A549 (cell line): ENCODE data around the gene TXNL4A. TPM values are rescaled to one million over a fixed set of nuclear protein-coding genes. Genes with fewer than 3 reads are reported as not detected.

ENCODE experiments used
- ATAC-seq, 2 experiments: fragments of 200-7000 bp in 1 of 2; fragments of >200 bp in 1 of 2; cut with Nextera tagmentation in 1 of 2; cut with Tn5 transposase in 1 of 2; 3 replicates each; pipeline versions ENCODE4 v1.8.0 to v1.9.1; 2018 to 2020; ENCODE audit warnings: mild to moderate bottlenecking in 1 of 2, moderate library complexity in 1 of 2
- CTCF ChIA-PET: fragments of 300-600 bp; sonication (Branson Sonifier 250); formaldehyde crosslinking; extraction: SDS; loops from one replicate; lab custom pipeline; 2021; ENCODE audit warnings: antibody characterized with exemption, inconsistent platforms; lab: Yijun Ruan, JAX
- POLR2A ChIA-PET: fragments of 350-600 bp; formaldehyde crosslinking; extraction: SDS; loops from one replicate; lab custom pipeline; 2021; ENCODE audit warnings: antibody characterized with exemption, inconsistent platforms; lab: Yijun Ruan, JAX
- DNase-seq, 2 experiments: peaks; one replicate each; pipeline versions ENCODE4 v3.0.0 to v3.0.0-alpha.2; 2011 to 2016; ENCODE audit warnings: low read depth in 1 of 2, low spot score in 1 of 2
- FAIRE-seq: peaks from 2 replicates; lab custom pipeline; 2011; peaks lifted over from hg19 to GRCh38; lab: Jason Lieb, UNC
- H3K27ac ChIP-seq, 2 experiments: fragments of >200 bp; sonication (Bioruptor Twin); formaldehyde crosslinking; 3 replicates each; pipeline ENCODE4 v1.5.1; 2016 to 2017
- H3K4me1 ChIP-seq: fragments of >200 bp; sonication (Bioruptor Twin); formaldehyde crosslinking; 3 replicates; pipeline ENCODE4 v1.6.1; 2016
- H3K4me2 ChIP-seq: fragments of >200 bp; sonication (Bioruptor Twin); formaldehyde crosslinking; 3 replicates; pipeline ENCODE4 v1.6.1; 2016
- H3K4me3 ChIP-seq: fragments of >200 bp; sonication (Bioruptor Twin); formaldehyde crosslinking; 3 replicates; pipeline ENCODE4 v1.5.1; 2016
- H3K9me3 ChIP-seq: fragments of >200 bp; sonication (Bioruptor Twin); formaldehyde crosslinking; 3 replicates; pipeline ENCODE4 v1.6.1; 2016
- CHD2 ChIP-seq: fragments of 150-350 bp; IDR thresholded peaks from 2 replicates; pipeline ENCODE4 v1.6.1; 2014; ENCODE audit warnings: low read length; ENCODE audit not compliant: partially characterized antibody
- CHD4 ChIP-seq: fragments of 200-600 bp; sonication (generic); IDR thresholded peaks from 2 replicates; pipeline ENCODE4 v1.6.1; 2016; ENCODE audit warnings: antibody characterized with exemption, mild to moderate bottlenecking, borderline replicate concordance
- EHF ChIP-seq: fragments of 250-450 bp; sonication (Bioruptor Pico); IDR thresholded peaks from 2 replicates; pipeline ENCODE4 v1.5.0; 2020; ENCODE audit warnings: mild to moderate bottlenecking
- EHMT2 ChIP-seq: fragments of 200-600 bp; sonication (generic); IDR thresholded peaks from 2 replicates; pipeline ENCODE4 v1.6.1; 2016; ENCODE audit warnings: antibody characterized with exemption, low read depth, mild to moderate bottlenecking, moderate library complexity
- GATA3 ChIP-seq: IDR thresholded peaks from 2 replicates; pipeline ENCODE4 v1.6.1; 2012; ENCODE audit warnings: borderline replicate concordance
- HDAC2 ChIP-seq: fragments of 200-600 bp; sonication (generic); IDR thresholded peaks from 2 replicates; pipeline ENCODE4 v1.6.1; 2016
- JUN ChIP-seq, 2 experiments: fragments of >200 bp; sonication (Bioruptor Twin); formaldehyde crosslinking; IDR thresholded peaks; 2 replicates in 1 of 2; 3 replicates in 1 of 2; pipeline ENCODE4 v1.6.1; 2016 to 2017
- NFE2L2 ChIP-seq: fragments of 150-350 bp; conservative IDR thresholded peaks from 2 replicates; pipeline ENCODE4 v1.6.1; 2014; ENCODE audit warnings: low read length
- NPAS2 ChIP-seq: fragments of 250-450 bp; sonication (Bioruptor Pico); IDR thresholded peaks from 2 replicates; pipeline ENCODE4 v1.8.0; 2022; ENCODE audit warnings: mild to moderate bottlenecking, moderate library complexity, borderline replicate concordance
- PHF8 ChIP-seq: fragments of 200-600 bp; sonication (generic); IDR thresholded peaks from 2 replicates; pipeline ENCODE4 v1.6.1; 2016; ENCODE audit warnings: low read depth, mild to moderate bottlenecking, antibody characterized with exemption, moderate library complexity, borderline replicate concordance
- POLR2A ChIP-seq: IDR thresholded peaks from 2 replicates; pipeline ENCODE4 v1.6.1; 2012; ENCODE audit warnings: mild to moderate bottlenecking, low read length
- RCOR1 ChIP-seq: fragments of 150-350 bp; IDR thresholded peaks from 2 replicates; pipeline ENCODE4 v1.6.1; 2014; ENCODE audit warnings: antibody characterized with exemption, low read length, low read depth
- SMC3 ChIP-seq: fragments of >200 bp; sonication (Bioruptor Twin); formaldehyde crosslinking; IDR thresholded peaks from 3 replicates; pipeline ENCODE4 v1.6.1; 2018; ENCODE audit warnings: inconsistent platforms
- ZNF302 ChIP-seq: fragments of 250-450 bp; sonication (Bioruptor Pico); IDR thresholded peaks from 2 replicates; pipeline ENCODE4 v1.9.0; 2021; ENCODE audit warnings: inconsistent platforms, mild to moderate bottlenecking, moderate library complexity
- WGBS: methylation state at CpG from one replicate; pipeline ENCODE4 v1.1.6; 2017; ENCODE audit errors: missing lambda C conversion rate; 5-methylcytosine and 5-hydroxymethylcytosine counted together
- polyA plus RNA-seq, 4 experiments: library from polyadenylated mRNA; depleted of rRNA in 3 of 4; stranded (reverse); fragments of >200 nt; fragmentation: RNase III in 1 of 4; extraction: RNeasy Plus Mini Kit Qiagen cat#74134 plus additional on column Dnase treatment in 1 of 4; gene quantifications; 2 replicates in 3 of 4; 3 replicates in 1 of 4; pipeline ENCODE4 v1.2.3, GENCODE V29; 2011 to 2017
- TF ChIP-seq, protein P1 (sequence below): fragments of 150-350 bp; IDR thresholded peaks from 2 replicates; pipeline ENCODE4 v1.6.1; 2014; ENCODE audit warnings: low read depth, mild to moderate bottlenecking, low read length
- TF ChIP-seq, protein P2 (sequence below): IDR thresholded peaks from 2 replicates; pipeline ENCODE4 v1.6.1; 2012
- TF ChIP-seq, protein P3 (sequence below): fragments of 250-450 bp; sonication (Bioruptor Pico); IDR thresholded peaks from 2 replicates; pipeline ENCODE4 v1.5.0; 2021; ENCODE audit warnings: mild to moderate bottlenecking, moderate library complexity, borderline replicate concordance

The TXNL4A gene
- polyA plus RNA-seq, 2 of the 4 experiments (the other 2 are of a cell fraction) = 99.6 to 139 TPM

DNA sequence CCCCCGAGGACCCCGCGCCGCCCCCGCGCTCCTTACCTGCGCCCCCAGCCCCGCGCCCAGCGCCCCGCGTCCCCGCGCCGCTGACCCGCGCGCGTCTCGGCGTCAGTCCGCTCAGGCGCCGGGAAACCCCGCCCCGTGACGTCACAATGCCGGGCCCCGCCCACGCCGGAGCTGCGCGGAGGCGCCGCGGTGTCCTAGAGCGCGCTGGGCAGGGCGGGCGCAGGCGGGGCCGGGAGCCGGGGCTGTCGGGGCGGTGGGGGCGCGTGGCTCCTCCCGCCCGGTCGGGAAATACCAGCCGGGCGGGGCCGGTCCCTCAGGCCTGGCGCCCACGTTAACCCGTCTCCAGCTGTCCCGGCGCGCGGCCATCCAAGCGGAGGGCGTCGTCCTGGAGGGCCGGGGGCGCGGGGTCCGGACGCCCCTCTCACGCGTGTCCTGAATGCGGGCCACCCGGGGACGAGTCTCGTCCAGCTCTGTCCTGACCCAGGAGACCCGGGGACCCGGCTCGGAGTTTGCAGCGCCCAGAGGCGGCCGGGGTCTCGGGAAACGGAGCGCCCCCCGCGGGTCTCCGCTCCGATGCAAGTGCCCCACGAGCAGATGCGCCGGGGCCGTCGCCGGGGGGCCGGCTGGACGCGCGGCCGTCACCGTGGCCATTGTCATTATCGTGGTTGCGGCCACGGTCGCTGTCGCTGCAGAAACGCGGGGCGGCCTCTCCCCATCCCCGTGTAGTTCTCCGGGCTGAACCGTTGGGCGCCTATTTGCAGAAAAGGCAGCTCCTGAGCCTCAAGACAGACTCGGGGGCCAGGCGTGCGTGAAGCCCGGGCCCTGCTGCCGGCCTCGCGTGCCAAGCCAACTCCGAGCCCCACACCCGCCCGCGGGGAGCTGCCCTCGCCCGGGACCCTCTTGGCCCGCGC is 36.6 kb downstream of the TXNL4A start, which contains the start of gene SLC66A2 (continued):
- TF ChIP-seq RCOR1 (no peak), NPAS2 (no peak), GATA3 (no peak), EHMT2 (no peak), HDAC2 (no peak), PHF8 (peak; percentile 37; the same call in 1 of the 2 replicates), JUN (IDR thresholded peaks at IDR 0.05) (peak in 1 of 2 experiments; percentile 47; a peak in 2 of 5 replicates), EHF (CRISPR knock-in tag) (no peak), SMC3 (no peak), ZNF302 (CRISPR knock-in tag) (no peak), CHD4 (no peak), POLR2A (peak; percentile 54), CHD2 (no peak)
- TF ChIP-seq, protein P1, sequence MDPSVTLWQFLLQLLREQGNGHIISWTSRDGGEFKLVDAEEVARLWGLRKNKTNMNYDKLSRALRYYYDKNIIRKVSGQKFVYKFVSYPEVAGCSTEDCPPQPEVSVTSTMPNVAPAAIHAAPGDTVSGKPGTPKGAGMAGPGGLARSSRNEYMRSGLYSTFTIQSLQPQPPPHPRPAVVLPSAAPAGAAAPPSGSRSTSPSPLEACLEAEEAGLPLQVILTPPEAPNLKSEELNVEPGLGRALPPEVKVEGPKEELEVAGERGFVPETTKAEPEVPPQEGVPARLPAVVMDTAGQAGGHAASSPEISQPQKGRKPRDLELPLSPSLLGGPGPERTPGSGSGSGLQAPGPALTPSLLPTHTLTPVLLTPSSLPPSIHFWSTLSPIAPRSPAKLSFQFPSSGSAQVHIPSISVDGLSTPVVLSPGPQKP = no peak
- TF ChIP-seq, protein P2, sequence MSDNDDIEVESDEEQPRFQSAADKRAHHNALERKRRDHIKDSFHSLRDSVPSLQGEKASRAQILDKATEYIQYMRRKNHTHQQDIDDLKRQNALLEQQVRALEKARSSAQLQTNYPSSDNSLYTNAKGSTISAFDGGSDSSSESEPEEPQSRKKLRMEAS = peak; percentile 23; the same call in 1 of the 2 replicates
- TF ChIP-seq, protein P3, sequence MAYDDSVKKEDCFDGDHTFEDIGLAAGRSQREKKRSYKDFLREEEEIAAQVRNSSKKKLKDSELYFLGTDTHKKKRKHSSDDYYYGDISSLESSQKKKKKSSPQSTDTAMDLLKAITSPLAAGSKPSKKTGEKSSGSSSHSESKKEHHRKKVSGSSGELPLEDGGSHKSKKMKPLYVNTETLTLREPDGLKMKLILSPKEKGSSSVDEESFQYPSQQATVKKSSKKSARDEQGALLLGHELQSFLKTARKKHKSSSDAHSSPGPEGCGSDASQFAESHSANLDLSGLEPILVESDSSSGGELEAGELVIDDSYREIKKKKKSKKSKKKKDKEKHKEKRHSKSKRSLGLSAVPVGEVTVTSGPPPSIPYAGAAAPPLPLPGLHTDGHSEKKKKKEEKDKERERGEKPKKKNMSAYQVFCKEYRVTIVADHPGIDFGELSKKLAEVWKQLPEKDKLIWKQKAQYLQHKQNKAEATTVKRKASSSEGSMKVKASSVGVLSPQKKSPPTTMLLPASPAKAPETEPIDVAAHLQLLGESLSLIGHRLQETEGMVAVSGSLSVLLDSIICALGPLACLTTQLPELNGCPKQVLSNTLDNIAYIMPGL (CRISPR knock-in tag) = no peak

DNA sequence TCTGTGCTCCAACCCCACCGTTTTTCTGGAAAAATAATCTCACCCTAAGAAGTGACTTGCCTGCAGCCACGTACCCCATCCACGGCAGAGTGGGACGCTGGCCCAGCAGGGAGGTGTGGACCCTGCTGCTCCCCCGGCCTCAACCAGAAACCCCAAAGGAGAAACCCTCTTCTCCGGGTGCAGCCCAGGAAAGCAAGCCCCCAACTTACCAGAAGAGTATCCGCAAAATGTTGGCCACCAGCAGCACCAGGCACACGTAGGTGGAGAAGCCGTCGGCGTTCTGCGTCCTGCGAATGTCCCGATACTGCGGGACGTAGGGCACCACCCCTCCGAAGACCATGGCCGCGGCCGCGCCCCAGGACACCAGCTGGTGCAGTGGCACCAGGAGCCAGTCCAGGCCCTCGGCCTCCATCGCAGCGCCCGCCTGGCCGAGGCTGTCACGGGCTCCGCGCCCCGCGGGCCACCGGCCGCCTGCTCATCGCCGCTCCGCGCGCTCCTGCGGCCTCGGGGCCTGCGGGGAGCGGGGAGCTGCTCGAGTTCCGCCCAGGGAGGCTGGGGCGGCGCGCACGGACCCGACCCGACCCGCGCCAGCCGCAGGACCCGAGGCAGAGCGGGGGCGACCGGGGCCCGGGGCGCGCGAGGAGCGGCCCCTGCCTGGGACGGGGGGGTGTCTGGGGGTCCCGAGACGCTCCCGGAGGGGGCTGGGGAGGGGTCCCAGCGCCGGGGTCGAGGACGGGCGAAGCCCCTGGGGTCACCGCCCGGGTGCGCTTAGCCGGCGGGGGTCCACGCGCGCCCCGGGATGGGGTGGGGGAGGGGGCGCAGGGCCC is 37.6 kb downstream of the TXNL4A start:
- 71% methylated on average over 3 of the region's 81 CpGs for WGBS
- peak in 1 of 2 experiments; percentile 25 for DNase-seq
- POLR2A ChIA-PET = interaction anchor here (1.0 kb wide), 1 partner anchor 14 kb away, joined by 3 read pairs; the partner anchor contains the start of gene HSBP1L1
- Histone ChIP-seq H3K4me2 (peak overlapping the region; percentile 85), H3K27ac (peak overlapping the region; percentile 77 to 95), H3K4me3 (peak overlapping the region; percentile 87), H3K9me3 (no peaks in the 10 kb centered on the region), H3K4me1 (no peaks in the 10 kb centered on the region; the same call in 2 of the 3 replicates)
- TF ChIP-seq CHD2 = no peak
- no peak for TF ChIP-seq NFE2L2
- FAIRE-seq = no peak
- CTCF ChIA-PET = interaction anchor here (0.7 kb wide), 1 partner anchor 37 kb away, joined by 3 read pairs; no protein-coding TSS in a partner anchor
- peak; percentile 56 to 67 for ATAC-seq
